GM19463 (cell line): ENCODE results near the gene DAPK1.
"Not testable (repeated sequence)": the region's sequence is repeated elsewhere in the genome, so short reads cannot be mapped to it uniquely, and the experiment has no call there.

ENCODE experiments used
- ATAC-seq: cut with Tn5 transposase; IDR thresholded peaks from one replicate; pipeline ENCODE4 v1.9.1; 2021; ENCODE audit warnings: mild to moderate bottlenecking, moderate library complexity; ENCODE audit not compliant: unreplicated experiment

DAPK1 gene

GRCh38 chr9:87498046-87498810 is 561 bp downstream of the DAPK1 start:
- no peak for ATAC-seq

GRCh38 chr9:87498811-87499360 is 1.2 kb downstream of the DAPK1 start:
- ATAC-seq, result no peak

- ATAC-seq, result peak; percentile 26
These were observed 1.9 kb downstream of the DAPK1 start for GRCh38 chr9:87499424-87500017.

- no peak for ATAC-seq
These were observed 3.0 kb downstream of the DAPK1 start for GRCh38 chr9:87500491-87501270.

DNA sequence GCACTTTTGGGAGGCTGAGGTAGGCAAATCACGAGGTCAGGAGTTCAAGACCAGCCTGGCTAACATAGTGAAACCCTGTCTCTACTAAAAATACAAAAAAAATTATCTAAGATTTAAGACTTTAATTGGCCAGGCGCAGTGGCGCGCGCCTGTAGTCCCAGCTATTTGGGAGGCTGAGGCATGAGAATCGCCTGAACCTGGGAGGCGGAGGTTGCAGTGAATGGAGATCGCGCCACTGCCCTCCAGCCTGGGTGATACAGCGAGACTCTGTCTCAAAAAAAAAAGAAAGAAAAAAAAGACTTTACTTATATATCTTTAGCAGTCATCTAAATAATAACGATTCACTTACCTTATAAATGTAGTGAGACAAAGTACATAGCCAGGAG is 3.6 kb downstream of the DAPK1 start:
- not testable (repeated sequence) for ATAC-seq

DNA sequence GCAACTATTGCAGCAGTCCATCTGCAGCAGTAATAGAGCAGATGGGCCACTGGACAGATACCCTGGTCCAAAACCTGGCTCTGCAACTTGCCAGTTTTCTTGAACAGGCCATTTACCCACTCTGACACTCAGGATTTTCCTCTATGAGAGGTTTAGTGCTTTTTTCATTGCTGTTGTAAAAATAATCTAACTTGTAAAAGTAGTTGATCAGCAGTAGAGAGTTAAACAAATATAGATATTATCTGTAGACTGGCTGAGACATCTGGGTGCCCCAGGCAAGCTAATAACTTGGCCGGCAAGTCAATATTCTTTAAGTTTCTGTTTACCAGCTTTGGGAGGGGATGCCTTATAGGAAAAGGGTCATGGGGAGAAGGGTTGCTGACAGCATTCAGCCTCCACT is 4.1 kb downstream of the DAPK1 start:
- no peak for ATAC-seq

DNA sequence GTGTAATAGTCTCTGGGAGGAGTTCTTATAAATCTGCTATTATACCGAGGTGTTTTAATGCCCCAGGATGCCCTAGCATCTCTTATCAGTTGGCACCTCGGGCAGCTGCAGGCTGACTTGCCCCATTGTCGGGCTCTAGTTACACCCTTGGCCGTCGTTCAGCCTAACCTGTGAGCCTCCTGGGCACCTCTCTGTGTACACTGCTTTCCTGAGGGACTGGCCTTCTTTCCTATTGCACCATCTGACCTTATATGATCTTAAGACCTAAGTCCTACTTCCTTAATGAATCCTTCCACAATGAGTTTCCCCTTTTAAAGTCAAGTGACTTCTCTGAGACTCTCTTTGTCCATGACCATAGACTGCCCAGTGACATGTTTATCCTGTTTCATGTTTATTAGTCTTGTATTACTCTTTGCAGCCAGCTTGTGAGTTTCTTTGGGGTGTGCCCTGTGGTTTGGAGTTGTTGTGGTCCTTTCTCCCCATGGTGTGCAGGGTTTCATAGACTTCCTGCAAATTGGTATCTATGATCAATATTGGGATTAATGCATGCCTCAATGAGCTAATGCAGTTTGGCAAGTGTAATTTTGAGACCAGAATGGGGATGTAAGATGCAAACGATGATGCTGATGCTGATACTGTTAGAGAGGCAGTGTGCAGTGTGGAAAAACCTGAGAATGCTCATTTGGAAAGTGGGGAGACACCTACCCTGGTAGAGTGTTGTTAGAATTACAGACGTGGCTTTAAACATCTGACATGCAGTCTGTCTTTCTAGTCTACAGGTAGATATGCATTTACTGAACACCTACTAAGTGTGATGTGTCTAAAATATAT is 4.9 kb downstream of the DAPK1 start:
- no peak for ATAC-seq

- no peak for ATAC-seq
These were observed 5.8 kb downstream of the DAPK1 start for GRCh38 chr9:87503430-87503829.

GRCh38 chr9:87503927-87504326 is 6.3 kb downstream of the DAPK1 start:
- no peak for ATAC-seq

GRCh38 chr9:87504938-87505337 is 7.3 kb downstream of the DAPK1 start:
- no peak for ATAC-seq

DNA sequence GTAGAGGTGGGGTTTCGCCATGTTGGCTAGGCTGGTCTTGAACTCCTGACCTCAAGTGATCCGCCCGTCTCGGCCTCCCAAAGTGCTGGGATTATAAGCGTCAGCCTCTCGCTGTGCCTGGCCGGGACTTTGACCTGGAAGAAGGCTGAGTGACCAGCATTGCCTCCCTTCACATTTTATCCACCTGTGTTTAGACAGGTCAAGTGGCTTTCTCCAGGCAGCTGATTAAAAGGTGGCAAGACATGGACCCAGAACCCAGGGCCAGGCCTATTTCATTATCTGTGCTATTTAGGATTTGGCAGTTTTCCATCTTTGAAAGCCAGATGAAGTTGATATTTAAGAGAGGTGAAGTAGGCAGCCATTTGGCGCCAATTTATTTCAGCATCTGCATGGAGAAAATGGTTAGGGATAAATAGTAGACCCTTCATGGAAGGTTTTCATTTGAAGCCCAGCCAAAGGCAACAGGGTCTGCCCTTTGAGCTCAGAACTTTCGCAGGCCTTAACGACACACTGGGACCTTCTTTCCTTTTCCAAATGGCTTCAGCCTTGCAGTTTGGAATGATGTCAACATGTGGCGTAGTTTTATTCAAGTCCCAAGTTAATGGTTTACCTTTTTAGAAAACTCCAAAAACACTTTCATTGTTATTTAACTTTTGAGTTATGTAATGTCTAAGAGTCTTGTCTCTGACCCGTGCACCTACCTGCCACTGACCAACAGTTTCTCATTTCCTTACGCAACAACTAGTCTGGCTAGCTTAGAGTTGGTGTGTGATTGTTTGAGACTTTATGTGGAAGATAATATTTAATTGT is 8.4 kb downstream of the DAPK1 start:
- ATAC-seq, result no peak

- no peak for ATAC-seq
These were observed 9.9 kb downstream of the DAPK1 start for GRCh38 chr9:87507576-87507975.

DNA sequence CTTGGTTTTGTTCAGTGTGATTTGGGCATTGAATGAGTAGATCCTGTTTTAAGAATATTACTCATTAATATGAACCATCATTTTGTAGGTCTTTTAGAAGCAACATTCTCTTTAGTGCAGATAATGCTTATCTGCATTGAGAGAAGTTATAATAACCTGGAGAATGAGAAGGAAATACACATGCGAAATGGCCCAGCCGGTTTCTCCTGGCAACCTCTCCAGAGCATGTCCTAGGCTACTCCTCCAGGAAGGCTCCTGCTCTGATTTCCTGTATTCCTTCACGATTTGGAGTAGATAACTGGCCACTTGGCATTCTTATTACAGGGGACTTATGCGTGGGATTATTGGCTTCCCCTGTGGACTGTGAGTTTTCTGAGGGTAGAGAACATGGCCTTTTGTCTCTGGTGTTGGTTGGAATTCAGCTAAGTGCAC is 12.6 kb downstream of the DAPK1 start:
- no peak for ATAC-seq

DNA sequence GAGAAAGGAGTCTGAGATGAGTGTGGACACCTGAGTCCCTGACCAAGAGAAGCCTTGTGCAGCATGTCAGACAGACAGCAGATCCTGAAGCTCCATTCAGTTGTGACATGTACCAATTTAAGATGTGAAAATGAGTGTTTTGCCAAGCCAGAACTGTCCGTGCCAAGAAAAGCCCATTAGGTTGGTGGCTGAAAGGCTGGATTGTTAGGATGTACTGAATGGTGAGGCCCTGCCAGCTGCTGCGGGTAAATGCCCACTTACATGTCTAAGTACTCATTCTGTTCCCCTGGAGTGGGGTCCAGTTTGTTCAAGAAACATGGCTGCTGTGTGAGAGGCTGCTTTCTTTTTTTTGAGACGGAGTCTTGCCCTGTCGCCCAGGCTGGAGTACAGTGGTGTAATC is 14.6 kb downstream of the DAPK1 start:
- no peak for ATAC-seq

DNA sequence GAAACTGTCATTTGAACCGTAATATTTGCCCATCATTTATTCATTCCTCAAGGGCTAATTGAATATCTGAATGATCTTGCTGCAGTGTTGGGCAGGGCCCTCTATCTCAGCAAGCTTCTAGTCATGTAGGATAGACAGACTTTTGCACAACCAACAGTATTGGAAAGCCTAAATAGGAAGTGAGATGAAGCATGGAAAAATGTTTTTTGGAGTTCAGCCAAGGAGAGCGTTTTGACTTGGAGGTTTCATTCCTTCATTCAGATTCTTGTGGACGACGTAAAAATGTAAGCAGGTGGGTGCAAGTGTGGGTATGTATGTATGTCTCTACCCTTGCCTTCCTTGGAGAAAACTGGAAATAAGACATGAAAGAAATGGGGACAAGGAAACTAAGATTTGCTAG is 15.5 kb downstream of the DAPK1 start:
- no peak for ATAC-seq

- ATAC-seq, result no peak
These were observed 16.3 kb downstream of the DAPK1 start for GRCh38 chr9:87513880-87514535.

DNA sequence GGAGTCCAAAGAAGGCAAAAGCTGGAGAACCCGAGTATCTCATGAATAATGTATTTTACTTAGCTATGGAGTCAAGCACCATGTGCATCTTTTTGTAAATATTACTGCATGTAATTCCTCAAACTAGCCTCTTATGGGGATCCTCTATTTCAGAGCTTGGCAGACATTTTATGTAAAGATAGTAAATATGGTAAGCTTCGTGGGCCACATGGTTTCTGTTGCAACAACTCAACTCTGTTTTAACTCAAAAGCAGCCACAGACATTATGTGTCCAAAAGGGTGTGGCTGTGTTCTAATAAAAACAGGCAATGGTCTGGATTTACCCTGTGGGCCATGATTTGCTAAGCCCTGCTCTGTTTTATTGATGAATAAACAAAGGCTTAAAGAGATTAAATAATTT is 17.3 kb downstream of the DAPK1 start:
- no peak for ATAC-seq

GRCh38 chr9:87515588-87516221 is 18.0 kb downstream of the DAPK1 start:
- no peak for ATAC-seq
